H1 (cell line): Measurements from ENCODE around the gene COPA. TPM values are rescaled to one million over a fixed set of nuclear protein-coding genes. Genes with fewer than 3 reads are reported as not detected.

Source experiments
- CTCF ChIA-PET: fragments of 300-600 bp; sonication (Branson Sonifier 250); formaldehyde crosslinking; loops from one replicate; lab custom pipeline; 2021; ENCODE audit not compliant: partially characterized antibody; lab: Charles Lee
- POLR2A ChIA-PET: fragments of 300-600 bp; sonication (Branson Sonifier 250); formaldehyde crosslinking; loops from one replicate; lab custom pipeline; 2021; ENCODE audit warnings: inconsistent platforms; ENCODE audit not compliant: partially characterized antibody; lab: Charles Lee
- DNase-seq, 2 experiments: peaks; one replicate each; pipeline versions ENCODE4 v3.0.0 to v3.0.0-alpha.2; 2010 to 2022; ENCODE audit warnings: low spot score in 2 of 2, low read depth in 1 of 2, mixed read lengths in 1 of 2
- FAIRE-seq: peaks from 2 replicates; lab custom pipeline; 2011; peaks lifted over from hg19 to GRCh38; lab: Jason Lieb, UNC
- H2AFZ ChIP-seq: 2 replicates; pipeline ENCODE4 v1.8.1; 2012; ENCODE audit warnings: low read length, inconsistent platforms
- H2AK5ac ChIP-seq: 2 replicates; pipeline ENCODE4 v1.6.1; 2013; ENCODE audit warnings: low read depth, low read length
- H2BK120ac ChIP-seq: replicated peaks from 2 replicates; pipeline ENCODE3; 2013; ENCODE audit warnings: low read depth, low read length, inconsistent platforms
- H2BK12ac ChIP-seq: 2 replicates; pipeline ENCODE4 v1.6.1; 2013; ENCODE audit warnings: low read depth, low read length
- H2BK15ac ChIP-seq: 2 replicates; pipeline ENCODE4 v1.6.1; 2013; ENCODE audit warnings: low read length
- H2BK20ac ChIP-seq: 2 replicates; pipeline ENCODE4 v1.6.1; 2013; ENCODE audit warnings: low read length
- H2BK5ac ChIP-seq: 2 replicates; pipeline ENCODE4 v1.6.1; 2013; ENCODE audit warnings: low read depth, low read length
- H3K14ac ChIP-seq: 2 replicates; pipeline ENCODE4 v1.6.1; 2013; ENCODE audit warnings: inconsistent platforms; ENCODE audit not compliant: insufficient read length
- H3K18ac ChIP-seq: 2 replicates; pipeline ENCODE4 v1.6.1; 2013; ENCODE audit warnings: low read length; ENCODE audit errors: extremely low read depth
- H3K23ac ChIP-seq: 2 replicates; pipeline ENCODE4 v1.6.1; 2013; ENCODE audit warnings: inconsistent platforms; ENCODE audit not compliant: insufficient read length
- H3K23me2 ChIP-seq: 2 replicates; pipeline ENCODE4 v1.6.1; 2013; ENCODE audit warnings: low read depth, low read length
- H3K27ac ChIP-seq: 2 replicates; pipeline ENCODE4 v1.6.1; 2011; ENCODE audit warnings: low read depth, low read length, inconsistent platforms
- H3K27me3 ChIP-seq, 4 experiments: replicated peaks in 1 of 4; 1 replicate in 1 of 4; 2 replicates in 3 of 4; pipeline versions ENCODE4 v1.6.1 to v1.8.1; 2011 to 2013; ENCODE audit warnings: low read length in 3 of 4, mild to moderate bottlenecking in 3 of 4, inconsistent platforms in 2 of 4, mixed read lengths in 2 of 4, moderate library complexity in 1 of 4; ENCODE audit not compliant: control insufficient read depth in 3 of 4, insufficient read depth in 3 of 4; ENCODE audit errors: extremely low read depth in 1 of 4
- H3K36me3 ChIP-seq, 4 experiments: 2 replicates each; pipeline versions ENCODE4 v1.6.1 to v1.8.1; 2011 to 2013; ENCODE audit warnings: mild to moderate bottlenecking in 4 of 4, low read length in 3 of 4, moderate library complexity in 2 of 4, control low read depth in 1 of 4, inconsistent platforms in 1 of 4; ENCODE audit not compliant: insufficient read depth in 4 of 4, control insufficient read depth in 2 of 4
- H3K4ac ChIP-seq: replicated peaks from 2 replicates; pipeline ENCODE3; 2013; ENCODE audit warnings: low read length, low read depth, mixed read lengths, inconsistent platforms; ENCODE audit not compliant: insufficient read length
- H3K4me1 ChIP-seq, 4 experiments: replicated peaks in 1 of 4; 1 replicate in 1 of 4; 2 replicates in 3 of 4; pipeline versions ENCODE4 v1.6.1 to v1.8.1; 2011 to 2013; ENCODE audit warnings: low read length in 3 of 4, inconsistent platforms in 2 of 4, mixed read lengths in 1 of 4; ENCODE audit not compliant: insufficient read depth in 4 of 4, control insufficient read depth in 3 of 4
- H3K4me2 ChIP-seq, 2 experiments: 2 replicates each; pipeline versions ENCODE4 v1.6.1 to v1.8.1; 2011 to 2013; ENCODE audit warnings: low read depth in 2 of 2, low read length in 2 of 2, control low read depth in 1 of 2, inconsistent platforms in 1 of 2, mild to moderate bottlenecking in 1 of 2; ENCODE audit not compliant: insufficient read depth in 1 of 2
- H3K4me3 ChIP-seq, 4 experiments: fragments of 200-600, 300-600 bp in 1 of 4; sonication (generic), shearing (Covaris generic), sonication (Bioruptor Twin) in 1 of 4; 2 replicates each; pipeline versions ENCODE4 v1.5.1 to v1.8.1; 2011 to 2016; ENCODE audit warnings: low read length in 4 of 4, low read depth in 3 of 4, control low read depth in 2 of 4, inconsistent platforms in 2 of 4, mild to moderate bottlenecking in 2 of 4, mixed read lengths in 1 of 4, moderate library complexity in 1 of 4; ENCODE audit not compliant: insufficient read depth in 2 of 4; ENCODE audit errors: extremely low read depth in 1 of 4
- H3K56ac ChIP-seq: replicated peaks from 2 replicates; pipeline ENCODE3; 2013; ENCODE audit warnings: low read depth, mild to moderate bottlenecking, mixed read lengths, low read length, inconsistent platforms; ENCODE audit not compliant: insufficient read length
- H3K79me1 ChIP-seq: 2 replicates; pipeline ENCODE4 v1.6.1; 2013; ENCODE audit warnings: low read depth, low read length, control low read depth
- H3K79me2 ChIP-seq, 2 experiments: 2 replicates each; pipeline versions ENCODE4 v1.6.1 to v1.8.1; 2012 to 2013; ENCODE audit warnings: low read length in 2 of 2, mild to moderate bottlenecking in 2 of 2, inconsistent platforms in 1 of 2; ENCODE audit not compliant: insufficient read depth in 2 of 2, control insufficient read depth in 1 of 2
- H3K9ac ChIP-seq, 4 experiments: replicated peaks in 1 of 4; 1 replicate in 1 of 4; 2 replicates in 3 of 4; pipeline versions ENCODE4 v1.6.1 to v1.8.1; 2011 to 2013; ENCODE audit warnings: low read depth in 3 of 4, low read length in 3 of 4, control low read depth in 2 of 4, mild to moderate bottlenecking in 2 of 4, moderate library complexity in 2 of 4, inconsistent platforms in 1 of 4; ENCODE audit errors: extremely low read depth in 1 of 4
- H3K9me3 ChIP-seq, 2 experiments: 2 replicates each; pipeline versions ENCODE4 v1.6.1 to v1.8.1; 2012 to 2013; ENCODE audit warnings: mild to moderate bottlenecking in 2 of 2, moderate library complexity in 2 of 2, control low read depth in 1 of 2, inconsistent platforms in 1 of 2, low read depth in 1 of 2, low read length in 1 of 2, mixed read lengths in 1 of 2; ENCODE audit not compliant: insufficient read depth in 2 of 2
- H4K20me1 ChIP-seq, 2 experiments: replicated peaks in 1 of 2; 2 replicates each; pipeline versions ENCODE3 to v1.8.1; 2011 to 2013; ENCODE audit warnings: inconsistent platforms in 2 of 2, low read length in 2 of 2, mild to moderate bottlenecking in 1 of 2; ENCODE audit not compliant: insufficient read depth in 2 of 2, control insufficient read depth in 1 of 2
- H4K5ac ChIP-seq: 2 replicates; pipeline ENCODE4 v1.6.1; 2013; ENCODE audit warnings: low read length, low read depth, mixed read lengths, inconsistent platforms; ENCODE audit not compliant: insufficient read length
- H4K8ac ChIP-seq: 2 replicates; pipeline ENCODE4 v1.8.0; 2013; ENCODE audit warnings: mild to moderate bottlenecking, moderate library complexity, low read length, inconsistent platforms; ENCODE audit not compliant: insufficient read depth; ENCODE audit errors: extremely low read depth
- H4K91ac ChIP-seq: replicated peaks from 2 replicates; pipeline ENCODE3; 2013; ENCODE audit warnings: low read length, mixed read lengths, inconsistent platforms; ENCODE audit not compliant: insufficient read length
- BRCA1 ChIP-seq: IDR thresholded peaks from 2 replicates; pipeline ENCODE4 v1.6.1; 2012; ENCODE audit warnings: low read depth, low read length, improper control_type of control experiment
- CHD1 ChIP-seq: IDR thresholded peaks from 2 replicates; pipeline ENCODE4 v1.6.1; 2012; ENCODE audit warnings: low read depth, low read length, improper control_type of control experiment
- GABPA ChIP-seq: IDR thresholded peaks from 2 replicates; pipeline ENCODE4 v1.6.1; 2011; ENCODE audit warnings: mild to moderate bottlenecking, low read length, moderate library complexity, borderline replicate concordance; ENCODE audit not compliant: insufficient read depth
- GTF2F1 ChIP-seq: IDR thresholded peaks from 2 replicates; pipeline ENCODE4 v1.6.1; 2012; ENCODE audit warnings: low read depth, low read length, improper control_type of control experiment, borderline replicate concordance
- JUN ChIP-seq: IDR thresholded peaks from 2 replicates; pipeline ENCODE4 v1.6.1; 2011; ENCODE audit warnings: low read depth, mild to moderate bottlenecking, improper control_type of control experiment, low read length
- MAFK ChIP-seq: IDR thresholded peaks from 2 replicates; pipeline ENCODE4 v1.6.1; 2012; ENCODE audit warnings: low read depth, mild to moderate bottlenecking, improper control_type of control experiment, low read length
- POLR2A ChIP-seq, 2 experiments: IDR thresholded peaks; 1 replicate in 1 of 2; 2 replicates in 1 of 2; pipeline ENCODE4 v1.6.1; 2011; ENCODE audit warnings: low read depth in 2 of 2, low read length in 2 of 2, mild to moderate bottlenecking in 2 of 2; ENCODE audit errors: control extremely low read depth in 1 of 2
- POU5F1 ChIP-seq: IDR thresholded peaks from 2 replicates; pipeline ENCODE4 v1.6.1; 2011; ENCODE audit warnings: low read depth, mild to moderate bottlenecking, low read length, moderate library complexity
- SAP30 ChIP-seq: fragments of 300-600 bp; sonication (generic); IDR thresholded peaks from 2 replicates; pipeline ENCODE4 v1.7.1; 2012; ENCODE audit warnings: low read length, moderate library complexity, mild to moderate bottlenecking, inconsistent platforms; ENCODE audit not compliant: insufficient read depth, insufficient replicate concordance
- SP4 ChIP-seq: IDR thresholded peaks from 2 replicates; pipeline ENCODE4 v1.6.1; 2012; ENCODE audit warnings: low read length, inconsistent platforms
- WGBS, 2 experiments: shearing (Covaris generic) in 1 of 2; methylation state at CpG; one replicate each; pipeline versions ENCODE4 v1.1.6 to v1.1.7; 2013 to 2015; ENCODE audit warnings: low lambda C conversion rate in 2 of 2, mixed read lengths in 2 of 2, inconsistent platforms in 1 of 2, low coverage in 1 of 2, missing lambda C conversion rate in 1 of 2; ENCODE audit not compliant: insufficient replicate concordance in 2 of 2, insufficient coverage in 1 of 2, insufficient read length in 1 of 2; ENCODE audit errors: extremely low coverage in 1 of 2, missing lambda C conversion rate in 1 of 2; 5-methylcytosine and 5-hydroxymethylcytosine counted together
- polyA plus RNA-seq, 7 experiments: library from polyadenylated mRNA; depleted of rRNA in 3 of 7; stranded (reverse) in 5 of 7; unstranded in 2 of 7; fragments of >200 nt in 5 of 7; fragments of 200-250 nt in 2 of 7; gene quantifications; 1 replicate in 5 of 7; 2 replicates in 1 of 7; 4 replicates in 1 of 7; pipeline versions ENCODE4 v1.2.1 to v1.2.3, GENCODE V29; 2011 to 2013; ENCODE audit warnings: missing spikeins in 2 of 7, mixed read lengths in 2 of 7
- total RNA-seq: library from RNA; stranded (reverse); fragmentation: NEBNext Ultra II Directional; extraction: Animal tissue kit (Norgen Biotek cat#: 25700); gene quantifications from 2 replicates; pipeline ENCODE4 v1.2.1, GENCODE V29; 2021
- TF ChIP-seq, protein P1 (sequence below): IDR thresholded peaks from 2 replicates; pipeline ENCODE4 v1.6.1; 2011; ENCODE audit warnings: low read depth, mild to moderate bottlenecking, low read length; ENCODE audit not compliant: insufficient read depth

Gene COPA
- total and polyA plus RNA-seq, 2 of the 8 experiments (the other 6 are each of a cell fraction or from before 2014, with no cell fraction given) = 78.2 to 115 TPM

DNA sequence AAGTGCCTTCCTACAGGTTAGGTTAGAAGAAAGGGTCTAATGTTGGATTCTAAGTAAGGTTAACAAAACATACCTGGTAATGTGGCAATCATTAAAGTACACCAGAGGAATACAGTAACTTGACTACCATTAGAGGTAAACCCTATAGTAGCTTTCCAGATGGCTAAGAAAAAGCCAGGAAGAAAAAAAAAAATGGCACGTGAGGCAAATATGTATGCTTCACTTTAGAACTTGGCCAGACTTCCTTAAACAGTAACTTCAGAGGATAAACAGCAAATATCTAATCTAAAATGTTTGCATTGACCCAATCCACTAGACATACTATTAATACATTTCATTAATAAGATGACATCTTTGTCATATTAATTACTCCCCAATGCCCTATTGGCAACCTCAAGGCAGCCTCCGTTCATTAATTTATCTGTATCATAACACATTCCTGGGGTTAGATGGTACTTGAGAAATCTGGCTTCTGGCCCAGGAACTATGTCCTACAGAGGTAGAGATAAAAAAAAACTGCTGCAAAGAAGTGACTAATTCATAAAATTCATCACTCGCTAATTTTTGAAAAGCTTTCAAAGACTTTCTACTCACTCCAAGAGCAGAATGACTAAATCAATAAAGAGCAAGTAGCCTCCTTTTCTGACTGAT lies 86.5 kb downstream of the COPA start:
- no peak overlapping the region for H2BK12ac ChIP-seq
- no peak overlapping the region for H3K9ac ChIP-seq
- ChIA-PET CTCF (interaction anchor here (0.7 to 2.1 kb wide), 9 partner anchors 34 to 184 kb away, joined by 3 to 11 read pairs (median 3); no protein-coding TSS in a partner anchor), POLR2A (interaction anchor here (1.0 to 1.7 kb wide), 4 partner anchors 12 to 49 kb away, joined by 3 to 8 read pairs (median 4); no protein-coding TSS in a partner anchor)
- H3K4ac ChIP-seq = no peak overlapping the region
- WGBS, 2 experiments = 90% methylated on average over 3 of the region's 3 CpGs; no CpG with 5 or more reads in 1 of the 2 experiments
- no peaks in the 10 kb centered on the region for H3K27me3 ChIP-seq
- H3K4me3 ChIP-seq = no peak overlapping the region
- no peak overlapping the region for H2BK15ac ChIP-seq
- peaks cover 0 to 4% (median 0%) of the 10 kb centered on the region in 4 experiments; a peak in 2 of 8 replicates for H3K36me3 ChIP-seq
- H2BK120ac ChIP-seq = no peak overlapping the region
- no peak overlapping the region for H3K23ac ChIP-seq
- no peak overlapping the region for H2AK5ac ChIP-seq
- no peak overlapping the region for H3K27ac ChIP-seq
- DNase-seq (no peak), FAIRE-seq (no peak)
- H3K56ac ChIP-seq = no peak overlapping the region
- H3K79me1 ChIP-seq = peaks cover 2% of the 10 kb centered on the region
- no peak overlapping the region for H3K14ac ChIP-seq
- H4K91ac ChIP-seq = no peak overlapping the region
- peaks cover 0 to under 1% of the 10 kb centered on the region in 2 experiments for H4K20me1 ChIP-seq
- H3K4me1 ChIP-seq = peaks cover 2 to 13% (median 4%) of the 10 kb centered on the region in 4 experiments; a peak in 6 of 7 replicates
- 0 out of 2 replicates have a peak, but pooled peaks cover 2% of the 10 kb centered on the region for H3K23me2 ChIP-seq
- H2BK5ac ChIP-seq = no peak overlapping the region
- TF ChIP-seq SP4 = no peak
- TF ChIP-seq SAP30 = no peak
- no peak for TF ChIP-seq GABPA
- no peak for TF ChIP-seq GTF2F1
- TF ChIP-seq POLR2A (IDR thresholded peaks at IDR 0.05; ENCODE audit: control extremely low read depth in 1 of 2, low read depth in 2 of 2, low read length in 2 of 2) = no peak
- TF ChIP-seq BRCA1 = no peak
- TF ChIP-seq CHD1 = no peak
- TF ChIP-seq JUN = no peak
- TF ChIP-seq POU5F1 = no peak
- TF ChIP-seq, protein P1, sequence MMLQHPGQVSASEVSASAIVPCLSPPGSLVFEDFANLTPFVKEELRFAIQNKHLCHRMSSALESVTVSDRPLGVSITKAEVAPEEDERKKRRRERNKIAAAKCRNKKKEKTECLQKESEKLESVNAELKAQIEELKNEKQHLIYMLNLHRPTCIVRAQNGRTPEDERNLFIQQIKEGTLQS = no peak
- TF ChIP-seq MAFK = no peak
- peaks cover 5 to 77% of the 10 kb centered on the region in 2 experiments; a peak in 3 of 4 replicates for H3K79me2 ChIP-seq
- H3K9me3 ChIP-seq = no peaks in the 10 kb centered on the region
- H4K5ac ChIP-seq = no peak overlapping the region
- no peak overlapping the region for H2AFZ ChIP-seq
- no peak overlapping the region for H4K8ac ChIP-seq
- H2BK20ac ChIP-seq = no peak overlapping the region
- H3K4me2 ChIP-seq = no peak overlapping the region
- no peak overlapping the region for H3K18ac ChIP-seq
